Measurements from ENCODE around the gene ARFRP1. TPM values are rescaled to one million over a fixed set of nuclear protein-coding genes. Genes with fewer than 3 reads are reported as not detected.
"Not testable (repeated sequence)": the region's sequence is repeated elsewhere in the genome, so short reads cannot be mapped to it uniquely, and the experiment has no call there.

Gene ARFRP1
- polyA plus RNA-seq, 1 experiment = 23.8 TPM

DNA sequence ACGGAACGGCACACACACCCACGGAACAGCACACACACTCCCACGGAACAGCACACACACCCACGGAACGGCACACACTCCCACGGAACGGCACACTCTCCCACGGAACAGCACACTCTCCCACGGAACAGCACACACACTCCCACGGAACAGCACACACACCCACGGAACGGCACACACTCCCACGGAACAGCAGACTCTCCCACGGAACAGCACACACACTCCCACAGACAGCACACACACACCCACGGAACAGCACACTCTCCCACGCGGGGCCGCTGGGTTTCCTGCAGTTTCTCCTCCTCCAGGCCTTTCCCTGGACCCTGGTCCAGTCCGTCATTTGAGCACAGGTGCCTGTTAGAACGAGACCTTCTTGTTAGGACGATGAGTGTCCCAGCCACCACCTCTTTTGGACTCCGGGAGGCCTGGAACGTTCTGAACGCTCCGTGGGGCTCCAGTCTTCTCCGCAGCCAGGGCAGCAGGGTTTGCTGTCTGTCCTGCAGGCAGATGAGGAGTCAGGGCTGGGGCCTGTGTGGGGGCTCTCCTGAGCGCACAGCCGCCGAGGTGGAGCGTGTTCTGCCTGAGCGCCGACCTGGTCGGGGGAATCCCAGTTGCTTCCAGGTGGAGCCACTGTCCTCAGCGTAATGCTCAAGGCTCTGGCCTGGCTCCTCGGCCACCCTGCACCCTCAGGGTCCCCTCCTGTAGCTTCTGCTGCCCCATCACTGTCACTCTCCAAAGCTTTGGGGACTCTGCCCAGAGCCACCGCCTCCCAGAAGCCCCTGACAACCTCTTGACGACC is 28.9 kb downstream of the ARFRP1 start:
- Histone ChIP-seq H3K27ac (ENCODE audit: low read depth, low read length) (no peak overlapping the region), H3K9me3 (ENCODE audit: control insufficient read depth, insufficient read depth, low read length) (peaks cover 16% of the 10 kb centered on the region), H3K27me3 (ENCODE audit: control insufficient read depth, insufficient read depth, low read length) (no peaks in the 10 kb centered on the region), H3K4me3 (ENCODE audit: low read depth, low read length) (no peak overlapping the region)
- TF ChIP-seq, protein P1, sequence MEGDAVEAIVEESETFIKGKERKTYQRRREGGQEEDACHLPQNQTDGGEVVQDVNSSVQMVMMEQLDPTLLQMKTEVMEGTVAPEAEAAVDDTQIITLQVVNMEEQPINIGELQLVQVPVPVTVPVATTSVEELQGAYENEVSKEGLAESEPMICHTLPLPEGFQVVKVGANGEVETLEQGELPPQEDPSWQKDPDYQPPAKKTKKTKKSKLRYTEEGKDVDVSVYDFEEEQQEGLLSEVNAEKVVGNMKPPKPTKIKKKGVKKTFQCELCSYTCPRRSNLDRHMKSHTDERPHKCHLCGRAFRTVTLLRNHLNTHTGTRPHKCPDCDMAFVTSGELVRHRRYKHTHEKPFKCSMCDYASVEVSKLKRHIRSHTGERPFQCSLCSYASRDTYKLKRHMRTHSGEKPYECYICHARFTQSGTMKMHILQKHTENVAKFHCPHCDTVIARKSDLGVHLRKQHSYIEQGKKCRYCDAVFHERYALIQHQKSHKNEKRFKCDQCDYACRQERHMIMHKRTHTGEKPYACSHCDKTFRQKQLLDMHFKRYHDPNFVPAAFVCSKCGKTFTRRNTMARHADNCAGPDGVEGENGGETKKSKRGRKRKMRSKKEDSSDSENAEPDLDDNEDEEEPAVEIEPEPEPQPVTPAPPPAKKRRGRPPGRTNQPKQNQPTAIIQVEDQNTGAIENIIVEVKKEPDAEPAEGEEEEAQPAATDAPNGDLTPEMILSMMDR (IDR thresholded peaks at IDR 0.05; ENCODE audit: low read depth, low read length) = no peak
- ChIA-PET CTCF (no interaction called here), POLR2A (interaction anchor here (1.0 kb wide), 1 partner anchor 10 kb away, joined by 3 read pairs; no protein-coding TSS in a partner anchor)
- no peak for DNase-seq (ENCODE audit: low read depth, low spot score)

DNA sequence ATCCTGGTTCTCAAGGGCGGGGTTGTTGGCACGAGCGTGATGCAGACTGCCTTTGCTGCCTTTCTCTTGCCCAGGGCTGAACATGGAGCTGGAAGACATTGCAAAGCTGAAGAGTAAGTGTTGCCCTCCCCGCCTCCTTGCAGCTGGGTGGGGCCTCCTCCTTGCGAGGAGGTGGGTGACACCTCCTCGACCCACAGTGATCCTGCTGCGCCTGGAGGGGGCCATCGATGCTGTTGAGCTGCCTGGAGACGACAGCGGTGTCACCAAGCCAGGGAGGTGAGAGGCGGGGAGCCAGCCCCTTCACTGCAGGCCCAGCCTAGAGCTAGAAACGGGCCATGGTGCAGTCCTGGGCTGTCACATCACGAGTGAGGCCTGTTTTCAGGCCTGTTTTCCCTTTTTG is 29.7 kb downstream of the ARFRP1 start:
- Histone ChIP-seq H3K4me3 (ENCODE audit: low read depth, low read length) (no peak overlapping the region), H3K27me3 (ENCODE audit: control insufficient read depth, insufficient read depth, low read length) (no peaks in the 10 kb centered on the region), H3K27ac (ENCODE audit: low read depth, low read length) (no peak overlapping the region), H3K9me3 (ENCODE audit: control insufficient read depth, insufficient read depth, low read length) (peaks cover 13% of the 10 kb centered on the region)
- CTCF ChIA-PET = no interaction called here
- POLR2A ChIA-PET = interaction anchor here (1.0 kb wide), 1 partner anchor 11 kb away, joined by 3 read pairs; no protein-coding TSS in a partner anchor
- TF ChIP-seq, protein P1 (IDR thresholded peaks at IDR 0.05; ENCODE audit: low read depth, low read length) = no peak
- DNase-seq (ENCODE audit: low read depth, low spot score) = no peak

- CTCF ChIA-PET = no interaction called here
- POLR2A ChIA-PET = no interaction called here
- TF ChIP-seq, protein P1 (IDR thresholded peaks at IDR 0.05; ENCODE audit: low read depth, low read length) = no peak
- Histone ChIP-seq H3K4me3 (ENCODE audit: low read depth, low read length) (no peak overlapping the region), H3K27me3 (ENCODE audit: control insufficient read depth, insufficient read depth, low read length) (no peaks in the 10 kb centered on the region), H3K27ac (ENCODE audit: low read depth, low read length) (no peak overlapping the region), H3K9me3 (ENCODE audit: control insufficient read depth, insufficient read depth, low read length) (no peaks in the 10 kb centered on the region; the same call in 1 of the 2 replicates)
- no peak for DNase-seq (ENCODE audit: low read depth, low spot score)
Measured at GRCh38 chr20:63675681-63676368, 32.0 kb downstream of the ARFRP1 start.

- ChIA-PET POLR2A (no interaction called here), CTCF (no interaction called here)
- H3K27ac ChIP-seq (ENCODE audit: low read depth, low read length) = no peak overlapping the region
- no peaks in the 10 kb centered on the region; the same call in 1 of the 2 replicates for H3K9me3 ChIP-seq (ENCODE audit: control insufficient read depth, insufficient read depth, low read length)
- H3K27me3 ChIP-seq (ENCODE audit: control insufficient read depth, insufficient read depth, low read length) = no peaks in the 10 kb centered on the region
- DNase-seq (ENCODE audit: low read depth, low spot score) = no peak
- TF ChIP-seq, protein P1 (IDR thresholded peaks at IDR 0.05; ENCODE audit: low read depth, low read length) = no peak
- no peak overlapping the region for H3K4me3 ChIP-seq (ENCODE audit: low read depth, low read length)
Measured at GRCh38 chr20:63673951-63674350, 33.8 kb downstream of the ARFRP1 start.

DNA sequence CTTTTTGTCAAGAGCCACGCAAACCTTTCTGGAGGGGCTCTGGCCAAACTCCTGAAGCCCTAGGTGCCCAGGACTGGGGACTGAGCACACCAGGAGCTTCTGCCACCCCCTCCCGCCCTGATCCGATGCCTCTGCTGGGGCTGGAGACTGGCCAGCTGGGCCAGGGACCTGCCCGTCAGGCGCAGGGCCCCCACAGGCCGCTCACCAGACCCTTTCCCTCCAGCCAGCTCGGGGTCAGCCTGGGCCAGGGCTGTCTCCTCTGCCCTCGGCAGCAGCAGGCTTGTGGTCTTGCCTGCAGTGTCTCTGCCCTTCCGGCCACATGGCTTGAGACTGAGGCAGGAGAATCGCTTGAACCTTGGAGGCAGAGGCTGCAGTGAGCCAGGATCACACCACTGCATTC is 35.1 kb downstream of the ARFRP1 start:
- Histone ChIP-seq H3K4me3 (ENCODE audit: low read depth, low read length) (no peak overlapping the region), H3K9me3 (ENCODE audit: control insufficient read depth, insufficient read depth, low read length) (no peaks in the 10 kb centered on the region; the same call in 1 of the 2 replicates), H3K27me3 (ENCODE audit: control insufficient read depth, insufficient read depth, low read length) (no peaks in the 10 kb centered on the region), H3K27ac (ENCODE audit: low read depth, low read length) (no peak overlapping the region)
- no peak for DNase-seq (ENCODE audit: low read depth, low spot score)
- ChIA-PET CTCF (no interaction called here), POLR2A (no interaction called here)
- TF ChIP-seq, protein P1 (IDR thresholded peaks at IDR 0.05; ENCODE audit: low read depth, low read length) = no peak

DNA sequence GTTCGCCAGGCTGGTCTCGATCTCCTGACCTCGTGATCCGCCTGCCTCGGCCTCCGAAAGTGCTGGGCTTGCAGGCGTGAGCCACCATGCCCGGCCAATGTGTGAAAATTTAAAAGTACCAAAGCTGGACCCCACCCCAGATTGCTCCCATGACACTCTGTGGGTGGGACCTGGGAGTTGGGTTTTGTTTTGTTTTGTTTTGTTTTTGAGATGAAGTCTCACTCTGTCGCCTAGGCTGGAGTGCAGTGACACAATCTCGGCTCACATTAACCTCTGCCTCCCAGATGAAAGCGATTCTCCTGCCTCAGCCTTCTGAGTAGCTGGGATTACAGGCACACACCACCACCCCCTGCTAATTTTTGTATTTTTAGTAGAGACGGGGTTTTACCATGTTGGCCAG is 36.1 kb downstream of the ARFRP1 start:
- DNase-seq (ENCODE audit: low read depth, low spot score); H3K4me3 ChIP-seq (ENCODE audit: low read depth, low read length); H3K27me3 ChIP-seq (ENCODE audit: control insufficient read depth, insufficient read depth, low read length); H3K9me3 ChIP-seq (ENCODE audit: control insufficient read depth, insufficient read depth, low read length); H3K27ac ChIP-seq (ENCODE audit: low read depth, low read length); POLR2A ChIA-PET; CTCF ChIA-PET: not testable (repeated sequence)
